Prostate gland (tissue), 2 donors: ENCODE results near the gene CCNI2.

Experiments
- CTCF ChIP-seq, 4 experiments: fragments of 200-600 bp in 2 of 4; fragments of 450-650 bp in 2 of 4; sonication (generic) in 2 of 4; IDR thresholded peaks; 1 replicate in 3 of 4; 2 replicates in 1 of 4; pipeline ENCODE4 v1.5.1; 2016 to 2019; ENCODE audit warnings: antibody characterized with exemption in 4 of 4, mild to moderate bottlenecking in 2 of 4, moderate library complexity in 2 of 4
- POLR2A ChIP-seq: fragments of 450-650 bp; IDR thresholded peaks from one replicate; pipeline ENCODE4 v1.6.1; 2016; ENCODE audit warnings: antibody characterized with exemption, mild to moderate bottlenecking

GRCh38 chr5:132767150-132767549 is 19.9 kb downstream of the CCNI2 start:
- no peak for TF ChIP-seq CTCF (IDR thresholded peaks at IDR 0.05)
- no peak for TF ChIP-seq POLR2A
